22Rv1 (cell line): ENCODE results near the gene ARHGAP26.

ENCODE experiments used
- ZFX ChIP-seq: fragments of 450-650 bp; IDR thresholded peaks from 2 replicates; pipeline ENCODE4 v1.6.1; 2017; ENCODE audit warnings: antibody characterized with exemption, borderline replicate concordance
- TF ChIP-seq, protein P1 (sequence below): fragments of 450-650 bp; IDR thresholded peaks from 2 replicates; pipeline ENCODE4 v1.5.1; 2017; ENCODE audit warnings: mild to moderate bottlenecking

DNA sequence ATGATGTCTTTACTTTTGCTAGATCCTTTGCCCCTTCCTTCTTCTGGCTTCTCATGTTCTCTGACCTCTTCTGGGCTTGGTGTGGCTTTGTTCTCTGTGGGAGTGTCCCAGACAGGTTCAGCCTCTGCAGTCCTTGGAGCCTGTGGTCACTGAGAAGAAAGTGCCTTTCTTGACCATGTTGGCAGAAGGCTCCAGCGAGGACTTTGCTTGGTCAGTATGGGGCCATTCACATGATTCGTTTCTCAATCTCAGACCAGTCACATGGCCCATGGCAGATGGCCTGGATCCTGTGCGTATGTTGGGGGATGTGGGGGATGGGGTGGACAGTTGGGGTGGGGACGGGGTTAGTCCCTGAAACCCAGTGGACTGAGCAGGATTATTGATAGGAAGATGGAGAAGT, 274.1 kb downstream of the ARHGAP26 start:
- TF ChIP-seq, protein P1, sequence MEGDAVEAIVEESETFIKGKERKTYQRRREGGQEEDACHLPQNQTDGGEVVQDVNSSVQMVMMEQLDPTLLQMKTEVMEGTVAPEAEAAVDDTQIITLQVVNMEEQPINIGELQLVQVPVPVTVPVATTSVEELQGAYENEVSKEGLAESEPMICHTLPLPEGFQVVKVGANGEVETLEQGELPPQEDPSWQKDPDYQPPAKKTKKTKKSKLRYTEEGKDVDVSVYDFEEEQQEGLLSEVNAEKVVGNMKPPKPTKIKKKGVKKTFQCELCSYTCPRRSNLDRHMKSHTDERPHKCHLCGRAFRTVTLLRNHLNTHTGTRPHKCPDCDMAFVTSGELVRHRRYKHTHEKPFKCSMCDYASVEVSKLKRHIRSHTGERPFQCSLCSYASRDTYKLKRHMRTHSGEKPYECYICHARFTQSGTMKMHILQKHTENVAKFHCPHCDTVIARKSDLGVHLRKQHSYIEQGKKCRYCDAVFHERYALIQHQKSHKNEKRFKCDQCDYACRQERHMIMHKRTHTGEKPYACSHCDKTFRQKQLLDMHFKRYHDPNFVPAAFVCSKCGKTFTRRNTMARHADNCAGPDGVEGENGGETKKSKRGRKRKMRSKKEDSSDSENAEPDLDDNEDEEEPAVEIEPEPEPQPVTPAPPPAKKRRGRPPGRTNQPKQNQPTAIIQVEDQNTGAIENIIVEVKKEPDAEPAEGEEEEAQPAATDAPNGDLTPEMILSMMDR, result no peak
- no peak for TF ChIP-seq ZFX
